ENCODE data around the gene PRSS56.
"Not testable (repeated sequence)": the region's sequence is repeated elsewhere in the genome, so short reads cannot be mapped to it uniquely, and the experiment has no call there.

The PRSS56 gene

DNA sequence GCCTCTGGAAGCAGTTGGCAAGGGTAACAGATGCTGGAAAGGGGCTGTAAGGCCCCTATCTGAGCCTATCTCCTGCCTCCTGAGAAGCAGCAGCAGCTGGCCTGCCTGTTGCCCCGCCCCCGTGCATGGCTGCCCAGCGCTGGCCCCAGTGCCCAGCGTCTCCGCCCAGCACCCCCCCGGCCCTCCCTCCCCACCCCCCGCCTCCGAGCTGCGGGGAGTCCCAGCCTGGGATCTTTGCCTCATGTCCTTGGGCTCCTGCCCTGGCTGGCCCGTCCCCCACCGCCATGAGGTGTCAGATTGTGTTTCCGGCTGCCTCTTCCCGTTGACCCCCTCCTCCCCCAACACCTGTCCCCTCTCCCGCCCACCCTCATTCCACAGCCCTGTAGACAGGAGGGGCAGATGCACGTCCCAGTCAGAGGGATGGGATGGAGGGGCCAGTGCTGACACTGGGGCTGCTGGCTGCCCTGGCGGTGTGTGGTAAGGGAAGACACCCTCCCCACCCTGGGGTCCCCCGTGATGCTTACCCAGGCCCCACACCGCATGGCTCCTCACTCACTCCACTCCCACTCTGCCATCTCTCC lies 5.7 kb downstream of the PRSS56 start, which contains the start of gene CHRND:
TSS of gene CHRND (plus strand) at position 370 of the 581 bp plus-strand sequence. CDS start at position 426, 56 bp downstream.
- DNase-seq (ENCODE audit: low read depth, low spot score): peak; percentile 15

DNA sequence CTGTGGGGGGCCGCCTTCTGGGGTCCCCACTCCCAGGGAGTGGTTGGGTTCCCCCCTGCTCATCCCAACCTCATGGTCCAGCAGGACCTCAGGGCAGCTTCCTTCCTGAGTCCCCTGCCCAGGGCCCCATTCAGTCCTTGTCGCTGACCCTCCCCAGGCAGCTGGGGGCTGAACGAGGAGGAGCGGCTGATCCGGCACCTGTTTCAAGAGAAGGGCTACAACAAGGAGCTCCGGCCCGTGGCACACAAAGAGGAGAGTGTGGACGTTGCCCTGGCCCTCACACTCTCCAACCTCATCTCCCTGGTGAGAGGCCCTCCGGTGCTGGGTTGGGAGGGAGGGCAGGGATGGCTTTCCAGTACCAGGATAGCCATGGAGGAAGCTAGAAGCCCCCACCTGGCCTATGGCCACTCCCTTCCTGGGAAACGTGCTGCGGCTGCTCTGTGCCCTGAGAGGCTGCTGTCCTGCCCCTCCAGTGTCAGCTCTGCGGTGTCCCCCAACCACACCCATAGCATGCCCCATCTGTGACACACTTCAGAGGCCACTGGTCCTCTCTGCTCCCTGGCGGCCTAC lies 6.3 kb downstream of the PRSS56 start:
- DNase-seq (ENCODE audit: low read depth, low spot score): no peak

DNA sequence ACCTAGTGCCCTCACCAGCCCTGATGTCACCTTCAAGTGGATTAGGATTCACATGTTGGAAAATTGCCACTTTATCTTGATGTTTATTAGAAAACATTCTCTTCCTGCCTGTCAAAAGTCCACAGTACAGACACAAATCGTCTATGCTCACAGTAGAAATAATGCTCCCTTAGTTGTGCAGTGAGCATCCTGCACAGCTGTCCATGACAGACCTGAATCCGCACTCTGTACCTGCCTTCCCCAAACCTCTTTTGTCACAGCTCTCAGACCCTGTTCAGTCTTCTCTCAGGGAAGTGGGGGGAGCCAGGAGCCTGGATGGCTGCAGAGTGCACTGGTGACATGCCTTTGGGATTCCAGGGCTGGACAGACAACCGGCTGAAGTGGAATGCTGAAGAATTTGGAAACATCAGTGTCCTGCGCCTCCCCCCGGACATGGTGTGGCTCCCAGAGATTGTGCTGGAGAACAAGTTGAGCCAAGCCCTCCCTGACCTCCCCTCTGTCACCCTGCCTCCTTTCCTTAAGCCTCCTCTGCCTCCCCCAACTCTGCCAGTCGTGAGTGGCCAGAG lies 7.8 kb downstream of the PRSS56 start:
- DNase-seq (ENCODE audit: low read depth, low spot score): no peak

DNA sequence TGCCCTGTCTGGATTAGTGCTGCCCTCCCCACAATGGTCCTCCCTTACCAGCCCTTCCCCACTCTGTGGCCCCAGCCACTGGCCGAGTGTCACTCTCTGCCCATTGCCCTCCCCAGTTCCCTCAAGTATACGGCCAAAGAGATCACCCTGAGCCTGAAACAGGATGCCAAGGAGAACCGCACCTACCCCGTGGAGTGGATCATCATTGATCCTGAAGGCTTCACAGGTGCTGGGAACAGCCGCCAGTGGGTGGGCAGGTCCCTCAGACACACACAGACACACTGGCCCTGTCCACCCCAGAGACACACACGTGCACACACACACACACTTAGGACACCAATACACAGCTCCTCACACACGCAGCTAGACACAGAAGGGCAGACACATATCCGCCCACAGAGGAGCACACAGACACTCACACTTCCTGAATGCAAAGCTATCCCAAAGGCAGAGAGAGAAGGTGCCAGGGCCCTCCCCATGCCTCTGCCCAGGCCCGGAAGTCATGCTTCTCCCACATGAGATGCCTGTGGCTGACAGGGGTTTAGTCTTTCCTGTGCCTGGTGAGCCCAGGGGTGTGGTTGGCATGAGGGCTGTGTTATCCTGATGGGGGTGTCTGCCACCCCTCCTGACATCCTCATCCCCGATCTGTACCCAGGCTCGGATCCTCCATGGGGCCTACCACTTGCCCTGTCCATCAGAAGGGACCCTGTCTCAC lies 8.7 kb downstream of the PRSS56 start:
- DNase-seq (ENCODE audit: low read depth, low spot score): no peak

DNA sequence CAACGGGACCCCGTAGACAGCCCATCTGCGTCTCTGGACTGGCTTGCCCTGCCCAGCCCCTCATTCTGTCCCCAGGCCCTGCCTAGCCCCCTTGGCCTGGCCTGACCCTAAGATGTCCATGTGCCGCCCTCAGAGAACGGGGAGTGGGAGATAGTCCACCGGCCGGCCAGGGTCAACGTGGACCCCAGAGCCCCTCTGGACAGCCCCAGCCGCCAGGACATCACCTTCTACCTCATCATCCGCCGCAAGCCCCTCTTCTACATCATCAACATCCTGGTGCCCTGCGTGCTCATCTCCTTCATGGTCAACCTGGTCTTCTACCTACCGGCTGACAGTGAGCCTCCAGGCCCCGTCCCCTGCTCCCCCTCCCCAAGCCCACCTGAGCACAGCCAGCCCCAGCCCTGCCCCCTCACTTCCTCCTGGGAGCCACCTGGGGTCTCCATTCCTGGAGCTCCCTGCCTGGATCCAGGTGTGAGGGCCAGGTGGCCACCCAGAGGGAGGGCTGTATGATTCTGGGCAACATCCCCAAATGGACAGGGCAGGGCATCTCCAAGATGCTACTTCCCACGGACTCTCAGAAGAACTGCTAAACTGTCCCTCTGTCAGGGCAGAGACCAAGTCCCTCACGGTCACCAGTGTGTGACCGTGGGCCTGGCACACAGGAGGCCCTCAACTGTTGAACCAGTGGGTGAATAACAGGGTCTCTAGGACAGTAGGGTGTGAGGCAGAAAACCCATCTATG lies 9.8 kb downstream of the PRSS56 start:
- DNase-seq (ENCODE audit: low read depth, low spot score): no peak

DNA sequence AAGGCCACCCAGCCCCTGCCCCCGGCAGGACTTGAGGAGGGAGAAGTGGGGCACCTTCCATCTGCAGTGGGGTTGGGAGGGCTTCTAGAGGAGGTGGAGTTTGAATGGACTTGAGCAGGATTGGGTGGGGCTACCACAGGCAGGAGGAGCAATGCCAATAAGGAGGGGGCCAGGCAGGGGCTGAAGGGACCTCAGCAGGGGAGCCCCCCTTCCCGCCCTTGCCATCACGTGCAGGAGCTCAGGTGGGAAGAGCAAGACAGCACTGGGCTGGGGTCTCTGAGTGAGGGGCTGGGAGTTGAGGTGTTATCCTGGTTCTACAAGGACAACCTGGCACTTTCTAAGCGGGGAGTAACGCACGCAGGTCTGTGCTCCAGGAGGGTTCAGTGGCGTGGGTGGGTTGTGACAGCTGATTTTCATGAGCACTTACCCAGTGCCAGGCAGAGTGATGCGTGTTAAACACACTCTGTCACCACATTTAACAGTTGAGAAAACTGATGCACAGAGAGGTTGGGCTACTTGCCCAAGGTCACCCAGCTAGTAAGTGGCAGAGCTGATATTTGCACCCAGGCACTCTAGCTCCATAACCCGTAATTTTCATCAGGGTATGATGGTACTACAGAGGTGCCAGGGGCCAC lies 10.6 kb downstream of the PRSS56 start:
- DNase-seq (ENCODE audit: low read depth, low spot score): no peak

DNA sequence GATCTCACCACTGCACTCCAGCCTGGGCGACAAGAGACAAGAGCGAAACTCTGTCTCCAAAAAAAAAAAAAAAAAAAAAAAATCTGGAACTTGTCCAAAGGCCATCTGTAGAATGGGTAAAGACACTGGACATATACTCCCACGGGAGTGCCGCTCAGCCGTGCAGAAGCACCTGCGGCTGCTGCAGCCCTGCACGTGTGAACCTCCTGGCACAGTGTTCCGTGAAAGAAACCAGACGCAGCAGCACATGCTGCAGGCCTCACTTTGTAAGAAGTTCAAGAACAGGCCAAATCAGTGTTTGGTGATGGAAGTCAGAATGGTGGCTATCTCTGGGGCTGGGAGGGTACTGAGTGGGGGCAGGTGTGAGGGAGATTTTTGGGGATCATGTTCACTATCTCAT lies 12.2 kb downstream of the PRSS56 start:
- DNase-seq (ENCODE audit: low read depth, low spot score): no peak

DNA sequence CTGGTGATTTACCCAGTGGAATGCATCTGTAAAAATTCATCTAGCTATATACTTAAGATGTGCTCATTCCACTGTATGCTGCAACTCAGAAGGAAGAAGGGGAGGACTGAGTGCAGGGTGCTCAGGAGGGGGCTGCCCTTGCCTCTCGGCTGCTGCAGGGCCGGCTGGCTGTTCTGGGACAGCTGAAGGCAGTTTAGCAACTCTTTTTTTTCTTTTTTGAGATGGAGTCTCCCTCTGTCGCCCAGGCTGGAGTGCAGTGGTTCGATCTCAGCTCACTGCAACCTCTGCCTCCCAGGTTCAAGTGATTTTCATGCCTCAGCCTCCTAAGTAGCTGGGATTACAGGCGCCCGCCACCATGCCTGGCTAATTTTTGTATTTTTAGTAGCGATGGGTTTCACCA lies 12.6 kb downstream of the PRSS56 start:
- not testable (repeated sequence) for DNase-seq (ENCODE audit: low read depth, low spot score)

DNA sequence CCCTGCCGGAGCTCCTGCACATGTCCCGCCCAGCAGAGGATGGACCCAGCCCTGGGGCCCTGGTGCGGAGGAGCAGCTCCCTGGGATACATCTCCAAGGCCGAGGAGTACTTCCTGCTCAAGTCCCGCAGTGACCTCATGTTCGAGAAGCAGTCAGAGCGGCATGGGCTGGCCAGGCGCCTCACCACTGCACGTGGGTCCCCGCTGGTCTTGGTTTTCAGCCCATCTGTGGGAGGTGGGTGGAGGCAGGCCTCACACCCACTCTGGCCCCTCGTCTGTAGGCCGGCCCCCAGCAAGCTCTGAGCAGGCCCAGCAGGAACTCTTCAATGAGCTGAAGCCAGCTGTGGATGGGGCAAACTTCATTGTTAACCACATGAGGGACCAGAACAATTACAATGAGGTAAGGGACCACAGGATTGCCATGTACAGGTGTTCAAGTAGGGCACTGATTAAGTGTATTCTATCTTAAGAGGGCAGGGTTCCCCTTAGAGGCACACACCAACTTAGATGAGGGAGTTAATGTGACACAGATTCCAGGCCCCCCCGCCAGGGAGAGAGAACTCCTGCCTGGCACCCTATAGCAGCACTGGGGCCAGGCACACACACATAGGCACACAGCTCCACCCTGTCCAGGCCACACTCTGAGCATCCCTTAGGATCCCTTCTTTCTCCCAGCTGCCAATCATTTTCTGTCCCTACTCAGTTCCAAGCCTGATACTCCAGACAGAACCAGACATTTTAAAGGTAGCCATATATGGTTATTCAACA lies 13.9 kb downstream of the PRSS56 start:
- no peak for DNase-seq (ENCODE audit: low read depth, low spot score)

DNA sequence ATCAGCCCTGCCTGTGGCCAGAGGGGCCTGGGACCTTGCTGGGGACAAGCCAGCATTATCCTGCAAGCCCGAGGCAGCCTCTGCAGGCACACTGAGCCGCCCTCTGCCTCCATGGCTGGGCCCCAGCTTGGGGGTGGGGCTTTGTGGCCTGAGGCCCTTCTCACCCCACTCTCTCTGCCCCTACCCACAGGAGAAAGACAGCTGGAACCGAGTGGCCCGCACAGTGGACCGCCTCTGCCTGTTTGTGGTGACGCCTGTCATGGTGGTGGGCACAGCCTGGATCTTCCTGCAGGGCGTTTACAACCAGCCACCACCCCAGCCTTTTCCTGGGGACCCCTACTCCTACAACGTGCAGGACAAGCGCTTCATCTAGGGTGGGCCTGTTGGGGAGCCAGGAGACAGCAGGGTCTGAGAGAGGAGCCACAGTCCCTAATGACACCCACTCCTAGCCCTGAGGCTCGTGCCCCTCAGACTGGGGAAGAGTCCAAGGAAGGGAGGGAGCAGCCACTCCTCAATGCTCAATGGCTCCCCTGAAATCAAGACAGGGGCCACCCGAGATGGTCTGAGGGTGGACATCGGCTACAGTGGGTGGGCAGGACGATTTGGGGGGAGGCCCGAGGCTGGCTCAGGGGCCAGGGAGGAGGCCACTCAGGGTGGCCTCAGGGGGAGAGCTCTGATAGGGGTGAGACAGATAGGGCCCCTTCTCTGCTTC lies 14.9 kb downstream of the PRSS56 start:
- DNase-seq (ENCODE audit: low read depth, low spot score): no peak

DNA sequence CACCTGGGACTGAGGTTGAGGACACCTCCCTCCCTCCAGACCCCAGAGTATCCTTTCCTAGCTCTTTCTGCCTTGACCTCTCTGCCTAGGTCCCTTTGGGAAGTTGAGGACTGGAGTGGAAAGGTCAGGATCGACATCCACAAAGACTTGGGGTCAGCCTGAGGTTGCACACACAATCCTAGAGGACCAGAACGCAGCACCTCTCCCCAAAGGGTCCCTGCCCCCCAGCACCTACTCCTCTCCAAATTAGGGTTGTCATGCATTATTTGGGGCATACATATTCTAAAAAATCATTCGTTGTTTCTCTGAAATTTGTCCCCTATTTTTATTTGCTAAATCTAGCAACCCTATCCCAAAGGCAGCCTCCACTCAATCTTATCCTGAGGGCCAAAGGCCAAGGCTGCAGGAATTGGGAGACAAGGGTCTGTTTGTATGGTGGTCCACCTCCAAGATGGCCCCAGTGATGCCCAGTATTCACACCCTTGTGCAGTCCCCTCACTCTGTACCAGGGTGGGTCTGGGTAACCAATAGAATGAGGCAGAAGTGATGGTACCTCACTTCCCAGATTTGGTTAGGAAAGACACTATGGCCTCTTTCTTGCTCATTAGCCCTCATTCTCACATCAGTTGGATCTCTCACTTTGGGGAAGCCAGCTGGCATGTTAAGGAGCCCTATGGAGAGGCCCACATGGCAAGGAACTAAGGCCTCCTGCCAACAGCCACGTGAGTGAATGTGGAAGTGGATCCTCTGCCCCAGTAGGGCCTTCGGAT lies 15.8 kb downstream of the PRSS56 start:
- DNase-seq (ENCODE audit: low read depth, low spot score): no peak

DNA sequence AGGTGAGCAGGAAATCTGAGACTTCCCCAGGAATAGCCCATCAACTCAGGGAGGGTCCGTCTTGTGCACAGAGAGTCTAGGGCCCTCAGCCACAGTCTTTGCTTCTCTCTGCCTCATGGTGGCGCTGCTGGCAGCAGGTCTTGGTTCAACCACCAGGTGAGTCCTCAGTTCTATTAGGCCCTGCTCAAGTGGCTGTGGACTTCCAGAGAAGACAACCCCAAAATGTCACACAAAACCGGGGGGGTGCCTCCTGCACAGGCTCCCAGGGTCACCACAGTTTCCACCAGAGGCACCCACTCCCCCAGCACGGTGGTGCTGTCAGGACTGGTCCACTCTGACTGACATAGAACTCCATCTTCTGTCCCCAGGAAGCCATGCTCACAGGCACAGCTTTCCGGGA lies 16.9 kb downstream of the PRSS56 start:
- no peak for DNase-seq (ENCODE audit: low read depth, low spot score)

DNA sequence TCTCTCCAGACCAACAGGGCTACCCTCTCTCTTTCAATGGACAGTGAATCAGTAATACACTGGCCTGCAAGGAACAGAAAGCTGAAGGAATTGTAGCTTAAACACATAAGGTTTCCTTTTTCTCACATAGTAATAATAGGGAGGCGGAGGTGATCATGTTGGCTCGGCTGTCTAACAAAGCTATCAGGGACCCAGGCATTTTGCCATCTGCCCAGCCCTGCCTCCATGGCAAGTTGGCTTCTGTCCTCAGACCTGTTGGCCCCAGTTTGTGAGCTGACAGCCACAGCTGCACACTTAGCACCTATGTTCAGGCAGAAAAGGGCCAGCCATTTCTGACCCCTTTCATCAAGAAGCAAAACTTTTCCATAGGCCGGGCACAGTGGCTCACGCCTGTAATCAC lies 17.3 kb downstream of the PRSS56 start:
- DNase-seq (ENCODE audit: low read depth, low spot score): no peak

DNA sequence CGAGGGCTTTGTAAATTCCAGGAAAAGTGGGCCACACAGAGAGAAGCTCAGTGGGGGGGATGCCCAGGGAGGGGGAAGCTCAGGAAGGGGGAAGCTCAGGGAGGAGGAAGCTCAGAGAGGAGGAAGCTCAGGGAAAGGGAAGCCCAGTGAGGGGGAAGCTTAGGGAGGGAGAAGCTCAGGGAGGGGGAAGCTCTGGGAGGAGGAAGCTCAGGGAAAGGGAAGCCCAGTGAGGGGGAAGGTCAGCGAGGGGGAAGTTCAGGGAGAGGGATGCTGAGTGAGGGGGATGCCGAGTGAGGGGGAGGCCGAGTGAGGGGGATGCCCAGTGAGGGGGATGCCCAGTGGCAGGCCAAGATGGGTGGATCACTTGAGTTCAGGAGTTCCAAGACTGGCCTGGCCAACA lies 18.5 kb downstream of the PRSS56 start:
- DNase-seq (ENCODE audit: low read depth, low spot score): no peak

DNA sequence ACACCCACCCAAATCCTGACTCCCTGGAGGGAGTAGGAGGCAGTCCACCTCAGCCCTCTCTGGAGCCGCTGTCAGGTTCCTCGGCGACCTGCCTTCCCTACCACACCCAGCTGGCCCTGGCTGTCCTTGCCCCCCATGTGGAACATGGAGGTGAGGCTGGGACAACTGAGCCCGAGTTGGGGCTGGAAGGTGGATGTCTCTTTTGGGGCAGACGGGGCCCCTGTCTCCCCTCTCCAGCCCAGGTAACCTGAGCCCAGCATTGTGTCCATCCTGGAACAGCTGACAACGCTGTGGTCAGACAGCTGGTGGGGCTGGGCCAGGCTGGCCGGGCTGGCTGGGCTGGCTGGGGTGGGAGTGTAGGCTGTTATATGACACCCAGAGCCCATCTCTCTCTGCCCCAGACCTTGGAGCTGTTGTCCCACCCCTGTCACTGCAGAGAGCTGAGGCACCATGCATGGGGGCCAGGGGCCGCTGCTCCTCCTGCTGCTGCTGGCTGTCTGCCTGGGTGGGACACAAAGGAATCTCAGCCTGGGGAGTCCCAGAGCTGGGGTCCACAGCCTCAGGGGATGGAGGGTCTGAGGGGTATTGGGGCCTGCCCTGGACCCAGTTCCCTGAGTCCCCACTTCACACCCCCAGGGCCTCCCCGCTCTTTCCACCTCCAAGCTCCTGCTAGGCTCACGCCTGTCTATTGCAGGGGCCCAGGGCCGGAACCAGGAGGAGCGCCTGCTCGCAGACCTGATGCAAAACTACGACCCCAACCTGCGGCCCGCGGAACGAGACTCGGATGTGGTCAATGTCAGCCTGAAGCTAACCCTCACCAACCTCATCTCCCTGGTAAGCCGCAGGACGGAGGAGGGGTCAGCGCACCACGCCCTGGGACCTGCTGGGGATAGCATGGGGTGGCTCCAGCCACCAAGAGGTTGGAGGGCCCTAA lies 19.4 kb downstream of the PRSS56 start, which contains the start of gene CHRNG:
TSS of gene CHRNG (plus strand) at position 395 of the 934 bp plus-strand sequence. CDS start at position 451, 56 bp downstream.
- DNase-seq (ENCODE audit: low read depth, low spot score): no peak

DNA sequence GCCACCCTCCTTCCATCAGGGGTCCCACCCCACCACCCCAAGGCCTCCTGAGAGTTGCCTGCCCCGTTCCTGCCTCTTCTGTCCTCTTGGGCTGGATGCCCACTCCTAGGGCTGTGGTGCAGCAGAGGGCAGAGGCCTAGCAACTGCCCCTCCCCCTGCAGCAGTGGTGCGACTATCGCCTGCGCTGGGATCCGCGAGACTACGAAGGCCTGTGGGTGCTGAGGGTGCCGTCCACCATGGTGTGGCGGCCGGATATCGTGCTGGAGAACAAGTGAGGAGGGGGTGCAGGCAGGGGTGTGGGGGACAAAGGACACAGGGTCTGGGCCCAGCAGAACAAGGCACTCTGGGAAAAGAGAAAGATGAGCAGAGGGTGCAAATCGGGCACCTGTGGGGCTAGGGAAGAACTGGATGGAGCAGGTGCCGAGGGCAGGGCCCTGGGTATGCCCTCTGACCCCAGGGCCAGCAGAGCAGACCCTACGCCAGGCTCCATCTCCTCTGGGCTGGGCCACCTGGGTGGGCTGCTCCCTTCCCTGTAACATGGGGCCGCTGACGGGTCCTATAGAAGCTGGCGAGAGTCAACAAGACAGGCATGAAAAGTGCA lies 20.4 kb downstream of the PRSS56 start:
- no peak for DNase-seq (ENCODE audit: low read depth, low spot score)

DNA sequence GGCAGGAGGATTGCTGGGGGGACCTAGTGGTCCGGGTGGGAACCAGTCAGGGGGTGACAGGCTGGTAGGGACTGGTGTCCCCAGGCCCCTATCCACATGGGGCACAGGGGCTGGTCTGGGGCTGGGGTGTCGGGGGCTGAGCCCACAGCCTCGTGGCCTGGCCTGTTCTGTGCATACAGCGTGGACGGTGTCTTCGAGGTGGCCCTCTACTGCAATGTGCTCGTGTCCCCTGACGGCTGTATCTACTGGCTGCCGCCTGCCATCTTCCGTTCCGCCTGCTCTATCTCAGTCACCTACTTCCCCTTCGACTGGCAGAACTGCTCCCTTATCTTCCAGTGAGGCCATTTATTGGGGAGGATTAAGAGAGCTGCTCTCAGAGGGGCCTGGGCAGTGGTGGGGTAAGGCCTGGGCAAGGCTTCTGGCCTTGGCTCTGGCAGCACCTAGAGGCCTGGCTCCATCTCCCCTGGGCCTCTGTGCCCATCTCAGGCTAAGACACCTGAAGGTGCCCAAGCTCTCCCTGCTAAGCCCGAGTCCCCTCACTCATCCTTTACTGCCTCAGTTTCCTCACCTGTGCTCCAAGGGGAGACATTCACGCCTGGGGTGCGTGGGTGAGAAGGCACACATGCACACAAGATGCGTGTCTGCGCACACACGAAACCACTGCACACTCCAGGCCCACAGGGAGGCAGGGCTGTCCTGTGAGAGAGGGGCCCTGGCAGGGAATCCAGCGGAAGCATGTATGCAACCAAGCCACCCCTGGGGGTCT lies 21.2 kb downstream of the PRSS56 start:
- no peak for DNase-seq (ENCODE audit: low read depth, low spot score)
